HG02798 (cell line): ENCODE measurements around the gene NTN1.
"Not testable (repeated sequence)": the region's sequence is repeated elsewhere in the genome, so short reads cannot be mapped to it uniquely, and the experiment has no call there.

Source experiments
- ATAC-seq: cut with Tn5 transposase; IDR thresholded peaks from one replicate; pipeline ENCODE4 v1.9.1; 2021; ENCODE audit warnings: mild to moderate bottlenecking; ENCODE audit not compliant: unreplicated experiment, poor library complexity

Gene NTN1

DNA sequence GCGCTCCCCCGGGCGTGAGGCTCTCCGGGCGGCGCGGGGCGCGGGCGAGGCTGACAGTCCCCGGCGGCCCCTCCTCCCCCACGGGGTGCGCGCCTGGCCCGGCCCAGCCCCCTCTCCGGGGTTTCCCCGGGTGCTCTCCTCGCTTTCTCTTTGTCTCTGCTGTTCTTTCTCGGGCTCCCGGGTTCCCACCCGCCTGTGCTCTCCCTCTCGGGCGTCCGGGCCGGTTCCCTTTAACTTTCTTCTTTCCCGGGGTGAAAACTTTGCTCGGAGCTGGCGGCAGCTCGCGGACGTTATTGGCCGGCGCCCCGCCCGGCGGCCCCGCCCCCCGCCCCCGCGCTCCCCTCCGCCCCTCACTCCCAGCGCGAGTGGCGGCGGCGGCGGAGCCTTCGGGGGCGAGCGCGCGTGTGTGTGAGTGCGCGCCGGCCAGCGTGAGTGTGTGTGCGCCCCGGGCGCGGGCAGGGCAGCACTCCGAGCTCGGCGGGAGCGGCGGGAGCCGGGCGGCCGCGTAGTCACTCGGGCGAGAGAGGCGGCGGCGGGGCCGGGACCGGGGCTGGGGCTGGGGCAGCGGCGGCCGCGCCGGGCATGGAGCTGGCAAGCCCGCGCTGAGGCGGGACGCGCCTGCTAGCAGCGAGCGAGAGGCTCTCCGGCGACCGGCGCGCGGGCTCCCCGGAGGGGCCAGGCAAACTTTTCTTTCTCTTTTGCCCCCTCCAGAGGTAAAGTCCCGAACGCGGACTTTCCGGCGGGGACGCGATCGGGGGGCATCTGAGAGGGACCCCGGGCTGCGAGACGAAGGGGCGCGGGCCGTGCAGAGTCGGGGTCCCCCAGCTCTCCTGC is at the start of gene NTN1:
Gene NTN1, plus strand, starts transcription at position 353 of the 834 bp plus-strand sequence. CDS start 864 bp downstream, outside the sequence.
- peak; percentile 67 for ATAC-seq

DNA sequence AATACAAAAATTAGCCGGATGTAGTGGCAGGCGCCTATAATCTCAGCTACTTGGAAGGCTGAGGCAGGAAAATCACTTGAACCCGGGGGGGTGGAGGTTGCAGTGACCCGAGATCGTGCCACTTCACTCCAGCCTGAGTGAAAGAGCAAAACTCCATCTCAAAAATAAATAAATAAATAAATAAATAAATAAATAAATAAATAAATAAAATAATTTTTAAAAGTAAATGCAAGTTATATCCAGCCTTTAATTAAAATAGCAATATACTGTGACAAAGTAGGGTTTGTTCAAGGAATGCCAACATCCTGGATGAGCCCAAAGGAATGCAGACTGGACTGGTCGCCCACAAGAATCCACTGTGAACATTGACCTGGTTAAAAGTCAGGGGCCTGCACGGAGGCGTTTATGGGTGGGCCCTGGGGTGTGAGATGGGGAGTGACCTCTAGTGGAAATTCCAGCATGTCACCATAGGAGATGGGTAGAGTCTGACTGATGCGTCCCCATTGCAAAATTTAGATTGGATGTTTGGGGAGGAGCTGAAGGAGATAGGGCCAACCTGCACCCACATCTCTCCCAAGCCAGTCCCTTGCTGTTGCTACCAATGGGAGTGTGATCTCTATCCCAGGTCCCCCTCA is 46.1 kb upstream of the NTN1 start:
- ATAC-seq, result no peak

- no peak for ATAC-seq
Observed at GRCh38 chr17:8976638-8977037, 44.7 kb upstream of the NTN1 start.

DNA sequence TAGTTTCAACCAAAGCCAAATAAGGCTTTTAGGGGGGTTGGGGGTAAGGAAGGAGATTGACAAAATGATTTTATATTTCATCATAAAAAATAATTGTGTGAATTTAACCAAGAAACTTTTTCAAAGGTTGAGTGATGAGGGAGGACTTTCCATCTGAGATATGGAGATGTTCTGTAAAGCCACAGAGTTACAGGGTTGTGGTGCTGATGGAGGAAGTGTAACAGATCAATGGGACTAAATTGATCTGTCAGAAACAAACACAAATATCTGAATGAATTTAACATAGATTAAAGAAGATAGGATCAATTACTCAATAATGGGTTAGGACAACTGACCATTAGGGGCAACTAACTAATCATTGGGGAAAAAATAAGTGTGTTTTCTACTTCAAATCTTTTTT is 41.6 kb upstream of the NTN1 start:
- no peak for ATAC-seq

DNA sequence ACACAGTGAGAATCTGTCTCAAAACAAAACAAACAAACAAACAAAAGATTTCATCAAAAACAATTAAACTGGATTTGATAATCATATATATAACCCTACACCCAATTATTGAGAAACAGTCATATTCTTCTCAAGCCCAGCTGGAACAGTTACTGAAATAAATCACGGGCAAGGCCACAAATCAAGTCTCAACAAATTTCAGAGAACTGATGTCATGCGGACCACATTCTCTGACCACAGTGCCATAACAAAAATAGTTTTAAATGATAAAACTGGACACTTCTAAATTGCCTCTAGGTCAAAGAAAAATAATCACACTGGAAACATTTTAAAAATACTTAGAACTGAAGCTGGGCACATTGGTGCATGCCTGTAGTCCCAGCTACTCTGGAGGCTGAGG is 39.9 kb upstream of the NTN1 start:
- ATAC-seq, result no peak

DNA sequence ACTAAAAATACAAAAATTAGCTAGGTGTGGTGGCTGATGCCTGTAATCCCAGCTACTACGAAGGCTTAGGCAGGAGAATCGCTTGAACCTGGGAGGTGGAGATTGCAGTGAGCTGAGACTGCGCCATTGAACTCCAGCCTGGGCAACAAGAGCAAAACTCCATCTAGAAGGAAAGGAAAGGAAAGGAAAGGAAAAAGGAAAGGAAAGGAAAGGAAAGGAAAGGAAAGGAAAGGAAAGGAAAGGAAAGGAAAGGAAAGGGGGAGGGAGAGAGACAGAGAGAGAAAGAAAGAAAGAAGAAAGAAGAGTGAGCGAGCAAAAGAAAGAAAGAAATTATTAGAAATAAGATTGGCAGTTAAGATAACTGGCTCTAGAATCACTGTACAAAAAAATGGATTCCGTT is 37.1 kb upstream of the NTN1 start:
- not testable (repeated sequence) for ATAC-seq

DNA sequence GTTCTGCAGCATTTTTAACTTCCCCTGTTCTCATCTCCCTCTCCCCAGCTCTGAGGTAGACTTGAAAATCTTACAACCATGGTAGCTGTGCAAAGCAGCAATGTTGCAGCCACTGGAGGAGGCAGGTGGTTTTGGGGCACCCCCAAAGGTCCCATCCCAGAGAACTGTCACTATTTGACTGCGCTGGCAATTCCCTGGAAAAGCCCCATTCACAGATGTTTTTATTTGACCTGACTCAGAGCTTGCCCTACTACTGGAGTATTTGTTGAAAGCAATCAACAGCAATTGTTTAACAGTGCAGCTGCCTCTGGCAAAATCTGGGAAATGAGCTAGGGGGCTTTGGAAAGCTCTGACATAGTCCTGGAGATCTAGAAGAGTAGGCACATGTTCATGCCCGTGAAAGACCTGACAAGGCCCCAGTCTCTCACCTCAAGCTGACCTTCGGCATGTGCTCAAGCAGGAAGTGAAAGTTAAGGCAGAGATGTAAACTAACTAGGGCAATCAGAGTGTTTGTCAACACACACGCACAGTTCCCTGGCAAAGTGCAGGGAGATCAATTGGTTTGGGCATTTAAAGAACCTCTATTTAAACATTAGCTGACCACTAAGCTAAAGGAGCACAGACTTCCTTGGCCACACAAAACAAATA is 36.1 kb upstream of the NTN1 start:
- no peak for ATAC-seq

- ATAC-seq, result no peak
Observed at GRCh38 chr17:8986295-8986694, 35.0 kb upstream of the NTN1 start.

DNA sequence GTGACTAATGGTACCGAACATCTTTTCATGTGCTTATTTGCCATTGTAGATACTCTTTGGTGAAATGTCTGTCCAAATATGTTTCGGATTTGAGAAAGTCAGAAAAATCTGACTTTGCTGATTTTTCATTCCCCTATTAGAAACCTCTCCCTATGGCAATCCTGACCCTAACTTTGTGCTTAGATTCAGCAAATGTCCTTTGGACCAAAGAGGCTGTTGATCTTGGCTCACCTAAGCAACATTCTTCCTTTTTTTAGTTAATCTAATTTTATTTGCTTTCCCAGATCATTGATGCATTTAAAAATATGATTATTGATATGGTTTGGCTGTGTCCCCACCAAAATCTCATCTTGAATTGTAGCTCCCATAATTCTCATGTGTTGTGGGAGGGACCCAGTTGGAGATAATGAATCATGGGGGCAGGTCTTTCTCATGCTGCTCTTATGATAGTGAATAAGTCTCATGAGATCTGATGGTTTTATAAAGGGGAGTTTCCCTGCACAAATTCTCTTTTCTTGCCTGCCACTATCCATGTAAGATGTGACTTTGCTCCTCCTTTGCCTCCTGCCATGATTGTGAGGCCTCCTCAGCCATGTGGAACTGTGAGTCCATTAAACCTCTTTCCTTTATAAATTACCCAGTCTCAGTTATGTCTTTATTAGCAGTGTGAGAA is 32.9 kb upstream of the NTN1 start:
- ATAC-seq, result not testable (repeated sequence)

- ATAC-seq, result no peak
Observed at GRCh38 chr17:8991514-8992285, 29.6 kb upstream of the NTN1 start.

DNA sequence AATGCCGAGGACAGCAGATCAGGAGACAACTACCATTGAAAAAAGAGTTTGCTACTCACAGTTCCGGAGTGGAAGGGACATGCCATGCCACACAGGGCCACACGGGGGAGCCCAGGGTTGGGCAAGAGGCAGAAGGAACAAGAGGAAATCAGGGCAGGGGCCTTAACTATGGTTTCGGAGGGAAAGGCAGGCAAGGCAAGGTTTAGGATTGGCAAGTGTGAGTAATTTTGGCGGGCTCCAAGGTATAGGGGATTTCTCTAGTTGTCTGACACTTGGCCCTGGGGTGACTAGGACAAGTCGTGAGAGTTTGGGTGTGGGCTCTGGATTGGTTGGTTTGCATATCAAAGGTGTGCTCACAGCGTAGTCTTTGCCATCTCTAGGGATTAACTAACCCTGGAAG is 27.0 kb upstream of the NTN1 start:
- no peak for ATAC-seq

GRCh38 chr17:8995711-8996110 is 25.6 kb upstream of the NTN1 start:
- no peak for ATAC-seq

GRCh38 chr17:8997994-8998628 is 23.2 kb upstream of the NTN1 start:
- peak; percentile 51 for ATAC-seq

- ATAC-seq, result no peak
Observed at GRCh38 chr17:9001559-9001958, 19.8 kb upstream of the NTN1 start.

DNA sequence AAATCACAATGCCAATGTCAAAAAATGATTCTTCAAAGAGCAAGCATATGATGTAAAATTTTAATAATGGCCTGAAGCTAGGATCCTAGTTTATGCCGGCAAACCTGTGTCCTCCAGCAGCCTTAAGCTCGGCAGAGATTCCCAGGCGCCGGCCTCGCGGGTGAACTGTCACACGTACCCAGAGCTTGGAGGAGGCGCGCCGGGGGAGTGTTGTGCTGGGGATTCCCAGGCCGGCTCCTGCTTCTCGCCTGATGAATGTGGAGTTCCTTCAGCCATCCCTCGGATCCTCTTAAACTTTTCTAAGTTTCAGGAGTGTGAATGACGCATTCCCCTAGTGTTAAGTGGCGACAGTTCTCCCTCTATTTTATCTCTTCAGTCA is 19.1 kb upstream of the NTN1 start:
- ATAC-seq, result no peak

- no peak for ATAC-seq
Observed at GRCh38 chr17:9002606-9003354, 18.5 kb upstream of the NTN1 start.

DNA sequence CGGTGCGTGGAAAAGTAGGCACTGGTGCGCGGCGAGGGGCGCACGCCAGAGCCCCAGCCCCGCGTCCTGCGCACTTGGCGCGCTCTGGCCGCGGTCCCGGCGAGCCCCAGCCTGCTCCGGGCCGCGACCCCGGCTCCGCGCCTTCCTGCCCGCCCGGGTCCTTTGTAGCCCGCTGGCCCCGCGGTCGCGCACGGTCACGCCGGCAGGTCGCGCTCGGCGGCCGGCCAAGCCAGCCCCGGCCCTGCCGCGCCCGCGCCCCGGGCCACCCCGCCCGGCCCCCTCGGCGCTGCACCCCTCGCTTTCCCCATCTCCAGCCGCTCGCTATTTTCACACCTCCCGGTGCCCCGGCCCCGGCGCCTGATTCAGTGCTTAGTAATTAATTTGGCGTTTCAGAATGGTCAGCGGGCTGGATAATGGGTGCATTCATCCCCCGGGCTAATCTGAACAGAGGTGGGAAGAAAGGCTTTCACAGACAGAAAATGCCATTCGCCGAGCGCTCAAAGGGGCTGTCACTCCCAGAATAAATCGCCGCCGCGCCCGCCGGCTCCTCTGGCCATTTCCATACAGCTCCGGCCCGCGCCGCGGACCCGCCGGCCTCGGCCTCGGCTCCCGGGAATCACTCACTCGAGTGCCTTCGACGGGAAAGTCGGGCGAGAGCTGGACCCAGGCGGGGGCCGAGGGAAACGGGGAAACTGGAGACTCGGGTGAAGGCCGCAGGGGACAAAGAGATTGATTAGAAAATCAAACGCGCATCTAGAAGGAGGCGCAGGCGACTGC is 17.8 kb upstream of the NTN1 start:
- ATAC-seq, result no peak
